ENCODE measurements around the gene CHRNA10.

DNA sequence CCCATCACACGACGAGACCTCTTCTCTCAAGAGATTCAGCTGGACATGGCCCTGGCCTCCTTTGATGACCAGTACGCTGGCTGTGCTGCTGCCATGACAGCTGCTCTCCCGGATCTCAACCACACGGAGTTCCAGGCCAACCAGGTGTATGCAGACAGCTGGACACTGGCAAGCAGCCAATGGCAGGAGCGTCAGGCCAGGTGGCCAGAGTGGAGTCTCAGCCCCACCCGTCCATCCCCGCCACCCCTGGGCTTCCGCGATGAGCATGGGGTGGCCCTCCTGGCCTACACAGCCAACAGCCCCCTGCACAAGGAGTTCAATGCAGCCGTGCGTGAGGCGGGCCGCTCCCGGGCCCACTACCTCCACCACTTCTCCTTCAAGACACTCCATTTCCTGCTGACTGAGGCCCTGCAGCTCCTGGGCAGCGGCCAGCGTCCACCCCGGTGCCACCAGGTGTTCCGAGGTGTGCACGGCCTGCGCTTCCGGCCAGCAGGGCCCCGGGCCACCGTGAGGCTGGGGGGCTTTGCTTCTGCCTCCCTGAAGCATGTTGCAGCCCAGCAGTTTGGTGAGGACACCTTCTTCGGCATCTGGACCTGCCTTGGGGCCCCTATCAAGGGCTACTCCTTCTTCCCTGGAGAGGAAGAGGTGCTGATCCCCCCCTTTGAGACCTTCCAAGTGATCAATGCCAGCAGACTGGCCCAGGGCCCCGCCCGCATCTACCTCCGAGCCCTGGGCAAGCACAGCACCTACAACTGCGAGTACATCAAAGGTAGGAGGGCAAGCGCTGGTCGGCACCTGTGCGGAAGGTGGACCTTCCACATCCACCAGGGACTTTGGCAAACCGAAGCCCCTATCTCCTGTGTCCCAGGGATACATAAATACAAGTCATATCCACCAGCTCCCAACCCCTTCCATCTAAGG is 11.3 kb downstream of the CHRNA10 start:
- TF ChIP-seq, protein P1, sequence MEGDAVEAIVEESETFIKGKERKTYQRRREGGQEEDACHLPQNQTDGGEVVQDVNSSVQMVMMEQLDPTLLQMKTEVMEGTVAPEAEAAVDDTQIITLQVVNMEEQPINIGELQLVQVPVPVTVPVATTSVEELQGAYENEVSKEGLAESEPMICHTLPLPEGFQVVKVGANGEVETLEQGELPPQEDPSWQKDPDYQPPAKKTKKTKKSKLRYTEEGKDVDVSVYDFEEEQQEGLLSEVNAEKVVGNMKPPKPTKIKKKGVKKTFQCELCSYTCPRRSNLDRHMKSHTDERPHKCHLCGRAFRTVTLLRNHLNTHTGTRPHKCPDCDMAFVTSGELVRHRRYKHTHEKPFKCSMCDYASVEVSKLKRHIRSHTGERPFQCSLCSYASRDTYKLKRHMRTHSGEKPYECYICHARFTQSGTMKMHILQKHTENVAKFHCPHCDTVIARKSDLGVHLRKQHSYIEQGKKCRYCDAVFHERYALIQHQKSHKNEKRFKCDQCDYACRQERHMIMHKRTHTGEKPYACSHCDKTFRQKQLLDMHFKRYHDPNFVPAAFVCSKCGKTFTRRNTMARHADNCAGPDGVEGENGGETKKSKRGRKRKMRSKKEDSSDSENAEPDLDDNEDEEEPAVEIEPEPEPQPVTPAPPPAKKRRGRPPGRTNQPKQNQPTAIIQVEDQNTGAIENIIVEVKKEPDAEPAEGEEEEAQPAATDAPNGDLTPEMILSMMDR (conservative IDR thresholded peaks at IDR 0.05): no peak
- no peak for TF ChIP-seq EZH2 (IDR thresholded peaks at IDR 0.05; ENCODE audit: low read depth)

Data from PC-9 (cell line).